Ascending aorta (tissue), 2 donors: ENCODE data around the gene BRD3OS. TPM values are rescaled to one million over a fixed set of nuclear protein-coding genes. Genes with fewer than 3 reads are reported as not detected.

Experiments used
- DNase-seq, 2 donors: peaks; one replicate each; pipeline ENCODE4 v3.0.0-alpha.2; 2019; ENCODE audit warnings: low spot score in 2 of 2
- H3K27ac ChIP-seq, 2 donors: fragments of 200-600 bp; sonication (generic); one replicate each; pipeline ENCODE4 v1.5.1; 2016 to 2017; ENCODE audit warnings: mild to moderate bottlenecking in 1 of 2
- H3K27me3 ChIP-seq: fragments of 200-600 bp; sonication (generic); one replicate; pipeline ENCODE4 v1.5.1; 2017
- H3K36me3 ChIP-seq, 2 donors: fragments of 200-600 bp; sonication (generic); one replicate each; pipeline ENCODE4 v1.5.1; 2016
- H3K4me1 ChIP-seq, 2 donors: fragments of 200-600 bp; sonication (generic); one replicate each; pipeline ENCODE4 v1.5.1; 2016 to 2017; ENCODE audit warnings: mild to moderate bottlenecking in 1 of 2
- H3K4me3 ChIP-seq, 2 donors: fragments of 200-600 bp; sonication (generic); one replicate each; pipeline ENCODE4 v1.5.1; 2016 to 2017; ENCODE audit warnings: mild to moderate bottlenecking in 1 of 2
- H3K9me3 ChIP-seq, 2 donors: fragments of 200-600 bp; sonication (generic); one replicate each; pipeline ENCODE4 v1.5.1; 2016
- intact Hi-C: fragments of 100-400 bp; cut with DNase I; formaldehyde crosslinking; loops from one replicate; pipeline ENCODE4 v1.15.1; 2023
- total RNA-seq: library from RNA; depleted of rRNA; stranded (reverse); fragments of >200 nt; gene quantifications from one replicate; pipeline ENCODE4 v1.1.0, GENCODE V29; 2016
- TF ChIP-seq, protein P1 (sequence below), 3 experiments: fragments of 200-600 bp in 2 of 3; fragments of 450-650 bp in 1 of 3; sonication (generic) in 2 of 3; IDR thresholded peaks; one replicate each; pipeline ENCODE4 v1.5.1; 2016 to 2019; ENCODE audit warnings: antibody characterized with exemption in 3 of 3, mild to moderate bottlenecking in 1 of 3, moderate library complexity in 1 of 3

Gene BRD3OS
- total RNA-seq, 1 donor from 2014 or later = 15.9 TPM

DNA sequence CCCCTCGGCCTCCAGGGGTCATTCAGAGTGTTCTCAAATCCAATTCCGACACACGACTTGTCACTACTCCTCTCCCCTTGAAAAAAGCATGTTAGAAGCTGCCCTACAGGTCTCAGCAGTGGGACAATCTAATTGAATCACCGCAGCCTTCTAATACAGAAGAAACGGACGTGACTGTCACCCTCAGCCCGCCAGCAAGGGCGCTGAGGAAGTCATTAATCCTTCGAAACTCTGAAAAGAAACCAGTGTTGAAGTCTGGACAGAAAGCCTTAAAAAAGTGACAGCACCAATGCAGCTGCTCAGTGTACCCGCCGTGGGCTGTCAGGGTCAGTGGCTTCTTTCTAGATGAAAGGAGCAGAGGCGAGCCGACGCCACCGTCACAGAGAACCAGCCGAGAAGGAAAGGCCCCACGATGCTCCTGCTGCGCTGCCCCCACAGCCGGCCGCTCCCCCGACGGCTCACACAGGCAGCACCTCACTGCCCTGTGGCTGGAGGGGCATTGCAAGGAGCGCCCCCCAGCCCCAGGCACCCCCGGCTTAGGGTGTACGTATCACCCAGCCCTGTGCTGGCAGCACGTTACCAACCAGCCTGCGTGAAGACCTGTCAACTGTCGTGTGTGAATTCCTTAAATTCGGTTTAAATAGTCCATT, 5.7 kb downstream of the BRD3OS start:
- Histone ChIP-seq H3K9me3 (no peaks in the 10 kb centered on the region), H3K27me3 (no peaks in the 10 kb centered on the region), H3K27ac (no peak overlapping the region), H3K36me3 (peaks cover 57 to 68% of the 10 kb centered on the region in 2 donors), H3K4me1 (peaks cover 0 to 3% of the 10 kb centered on the region in 2 donors), H3K4me3 (no peak overlapping the region)
- no peak for DNase-seq
- intact Hi-C loops = no loop called here
- TF ChIP-seq, protein P1, sequence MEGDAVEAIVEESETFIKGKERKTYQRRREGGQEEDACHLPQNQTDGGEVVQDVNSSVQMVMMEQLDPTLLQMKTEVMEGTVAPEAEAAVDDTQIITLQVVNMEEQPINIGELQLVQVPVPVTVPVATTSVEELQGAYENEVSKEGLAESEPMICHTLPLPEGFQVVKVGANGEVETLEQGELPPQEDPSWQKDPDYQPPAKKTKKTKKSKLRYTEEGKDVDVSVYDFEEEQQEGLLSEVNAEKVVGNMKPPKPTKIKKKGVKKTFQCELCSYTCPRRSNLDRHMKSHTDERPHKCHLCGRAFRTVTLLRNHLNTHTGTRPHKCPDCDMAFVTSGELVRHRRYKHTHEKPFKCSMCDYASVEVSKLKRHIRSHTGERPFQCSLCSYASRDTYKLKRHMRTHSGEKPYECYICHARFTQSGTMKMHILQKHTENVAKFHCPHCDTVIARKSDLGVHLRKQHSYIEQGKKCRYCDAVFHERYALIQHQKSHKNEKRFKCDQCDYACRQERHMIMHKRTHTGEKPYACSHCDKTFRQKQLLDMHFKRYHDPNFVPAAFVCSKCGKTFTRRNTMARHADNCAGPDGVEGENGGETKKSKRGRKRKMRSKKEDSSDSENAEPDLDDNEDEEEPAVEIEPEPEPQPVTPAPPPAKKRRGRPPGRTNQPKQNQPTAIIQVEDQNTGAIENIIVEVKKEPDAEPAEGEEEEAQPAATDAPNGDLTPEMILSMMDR (IDR thresholded peaks at IDR 0.05) = no peak

DNA sequence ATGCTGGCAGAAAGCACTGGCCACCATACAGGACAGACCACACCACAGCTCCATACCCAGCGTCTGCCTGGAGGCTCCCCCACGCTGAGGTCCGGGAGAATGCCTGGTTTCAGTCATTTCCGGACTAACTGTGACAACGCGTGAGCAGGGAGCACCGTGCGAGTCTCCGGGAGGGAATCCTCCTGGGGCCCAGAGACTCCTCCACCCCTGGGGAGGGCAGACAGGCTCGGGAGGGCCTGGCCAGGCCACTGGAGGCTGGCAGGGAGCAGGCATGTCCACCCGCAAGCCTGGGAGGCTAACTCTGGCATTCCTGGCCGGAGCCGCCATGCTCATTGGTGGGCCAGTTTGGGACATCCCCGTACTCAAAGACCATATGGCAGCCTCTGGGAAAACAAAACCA, 6.5 kb downstream of the BRD3OS start:
- no peaks in the 10 kb centered on the region for H3K27me3 ChIP-seq
- no peaks in the 10 kb centered on the region for H3K9me3 ChIP-seq
- no peaks in the 10 kb centered on the region for H3K4me1 ChIP-seq
- no peak for DNase-seq
- no peak overlapping the region for H3K27ac ChIP-seq
- peaks cover 63 to 76% of the 10 kb centered on the region in 2 donors for H3K36me3 ChIP-seq
- H3K4me3 ChIP-seq = no peak overlapping the region
- TF ChIP-seq, protein P1 (IDR thresholded peaks at IDR 0.05) = no peak
- intact Hi-C loops = no loop called here

DNA sequence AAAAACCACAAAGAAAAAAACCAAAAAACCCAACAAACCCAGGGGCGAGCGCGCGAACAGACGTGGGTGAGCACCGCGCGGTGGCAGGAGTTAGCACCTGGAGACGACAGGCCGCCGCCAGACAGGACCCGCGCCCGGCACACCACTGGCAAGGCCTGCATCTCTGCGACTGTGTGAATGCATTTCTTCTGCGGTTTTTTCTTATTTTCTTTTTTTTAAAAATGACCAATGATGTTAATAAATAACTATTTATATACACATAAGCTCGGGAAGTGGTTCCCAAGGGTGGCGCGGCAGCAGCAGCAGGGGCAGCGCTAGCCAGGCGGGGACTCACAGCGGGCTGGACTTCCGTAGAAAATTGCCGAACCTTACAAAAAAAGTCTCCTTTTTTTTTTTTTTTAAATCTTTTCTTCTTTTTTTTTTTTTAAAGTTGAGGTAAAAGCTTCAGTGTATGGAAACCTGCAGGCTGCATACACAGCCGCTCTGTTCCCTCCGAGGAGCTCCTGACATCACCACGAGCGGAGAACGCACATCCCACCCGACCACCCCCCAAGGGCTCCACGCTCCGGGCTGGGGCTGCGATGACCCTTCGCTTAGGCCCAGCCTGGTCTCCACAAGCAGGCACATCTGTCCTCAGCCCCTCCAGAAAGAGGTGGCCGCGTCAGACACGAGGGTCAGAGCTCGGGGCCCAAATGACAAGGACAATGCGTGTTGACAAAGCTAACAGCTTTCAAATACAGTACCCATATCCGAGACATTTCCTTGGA, 7.4 kb downstream of the BRD3OS start:
- H3K36me3 ChIP-seq = peaks cover 70 to 84% of the 10 kb centered on the region in 2 donors

DNA sequence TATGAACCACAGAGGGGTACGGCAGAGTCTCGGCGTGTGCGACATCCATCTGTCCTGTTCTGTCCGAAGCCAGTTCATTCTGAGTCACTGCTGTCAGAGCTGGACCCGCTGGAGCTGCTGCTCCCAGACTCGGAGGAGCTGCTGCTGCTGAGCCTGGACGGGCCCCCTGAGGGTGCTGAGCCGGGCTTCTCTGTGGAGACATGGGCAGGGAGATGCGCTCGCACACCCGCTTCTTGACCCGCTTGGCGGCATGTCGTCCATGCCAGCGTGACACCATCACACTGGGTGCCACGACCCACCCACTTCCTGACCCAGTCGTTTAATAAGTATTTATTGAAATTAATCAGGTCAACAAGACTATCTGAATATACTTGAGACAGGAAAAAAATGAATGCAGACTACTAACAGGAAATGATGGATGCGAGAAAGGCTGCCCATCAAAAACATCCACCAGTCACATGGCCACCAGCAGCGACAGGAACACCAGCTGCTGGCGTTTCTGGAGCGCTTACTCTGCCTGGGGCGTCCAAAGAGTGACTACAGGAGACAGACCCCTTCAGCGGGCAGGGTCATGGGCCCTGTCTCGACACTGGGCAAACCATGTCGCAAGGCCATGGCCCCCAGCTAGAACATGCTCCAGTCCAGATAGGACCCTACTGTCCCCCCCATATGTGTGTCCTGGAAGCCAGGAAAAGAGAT, 8.4 kb downstream of the BRD3OS start:
- Histone ChIP-seq H3K27me3 (no peaks in the 10 kb centered on the region), H3K27ac (no peak overlapping the region), H3K36me3 (peaks cover 79 to 91% of the 10 kb centered on the region in 2 donors), H3K4me3 (no peak overlapping the region), H3K9me3 (peaks cover 0 to 11% of the 10 kb centered on the region in 2 donors), H3K4me1 (no peaks in the 10 kb centered on the region)
- no peak for DNase-seq
- TF ChIP-seq, protein P1 (IDR thresholded peaks at IDR 0.05) = no peak
- intact Hi-C loops = no loop called here

More for the DNA sequence above, 7.4 kb downstream of the BRD3OS start:
- intact Hi-C loops = no loop called here
- no peak overlapping the region for H3K27ac ChIP-seq
- no peaks in the 10 kb centered on the region for H3K4me1 ChIP-seq
- TF ChIP-seq, protein P1 (IDR thresholded peaks at IDR 0.05) = no peak
- no peaks in the 10 kb centered on the region for H3K27me3 ChIP-seq
- no peak overlapping the region for H3K4me3 ChIP-seq
- DNase-seq = no peak
- H3K9me3 ChIP-seq = peaks cover 0 to 4% of the 10 kb centered on the region in 2 donors

DNA sequence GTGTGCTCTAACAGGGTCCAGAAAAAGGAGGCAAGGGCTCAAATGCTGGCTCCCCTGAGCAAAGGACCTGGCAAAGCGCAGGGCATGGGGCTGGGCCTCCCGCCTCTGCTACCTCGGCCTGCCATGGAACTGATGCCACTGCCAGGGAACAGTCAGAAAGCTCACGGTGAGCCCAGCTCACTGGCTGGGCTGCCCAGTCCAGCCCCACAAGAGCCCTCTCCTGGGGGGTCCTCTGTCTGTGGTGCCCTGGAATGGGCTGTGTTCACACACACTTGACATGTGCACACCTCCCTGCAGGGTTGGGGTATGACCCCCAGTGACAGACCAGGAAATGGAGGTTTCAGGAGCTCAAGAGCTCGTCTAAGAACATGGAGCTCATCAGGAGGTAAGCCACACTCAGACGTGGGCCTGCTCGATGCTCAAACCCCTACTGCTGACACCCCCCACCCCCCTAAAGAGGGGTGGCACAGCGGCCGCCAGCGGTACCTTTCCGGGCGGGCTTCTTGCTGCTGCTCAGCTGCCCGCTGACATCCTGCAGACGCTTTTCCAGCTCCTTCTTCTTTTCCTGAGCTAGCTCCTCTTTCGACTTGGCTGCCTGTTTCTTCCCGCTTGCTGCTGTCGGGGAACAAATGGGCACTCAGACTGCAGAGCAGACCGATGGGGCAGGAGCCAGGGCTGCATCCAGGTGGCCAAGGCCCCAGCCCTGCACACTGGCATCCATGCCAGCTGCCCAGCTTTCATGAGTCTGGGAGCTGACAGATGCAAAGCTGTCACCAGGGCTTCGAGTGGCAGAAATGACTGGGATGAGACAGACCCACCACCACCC, 9.1 kb downstream of the BRD3OS start:
- intact Hi-C loops = no loop called here
- Histone ChIP-seq H3K9me3 (peaks cover 0 to 11% of the 10 kb centered on the region in 2 donors), H3K27ac (no peak overlapping the region), H3K4me3 (no peak overlapping the region), H3K27me3 (no peaks in the 10 kb centered on the region), H3K4me1 (no peaks in the 10 kb centered on the region), H3K36me3 (peaks cover 86 to 93% of the 10 kb centered on the region in 2 donors)
- DNase-seq = no peak
- TF ChIP-seq, protein P1 (IDR thresholded peaks at IDR 0.05) = no peak
